Measurements from ENCODE around the gene LTB. TPM values are rescaled to one million over a fixed set of nuclear protein-coding genes. Genes with fewer than 3 reads are reported as not detected.

The LTB gene
- total and polyA plus RNA-seq, 9 of the 15 experiments (the other 6 are each of a cell fraction or from before 2014, with no cell fraction given) = 0.07 to 0.51 TPM; not detected in 7

DNA sequence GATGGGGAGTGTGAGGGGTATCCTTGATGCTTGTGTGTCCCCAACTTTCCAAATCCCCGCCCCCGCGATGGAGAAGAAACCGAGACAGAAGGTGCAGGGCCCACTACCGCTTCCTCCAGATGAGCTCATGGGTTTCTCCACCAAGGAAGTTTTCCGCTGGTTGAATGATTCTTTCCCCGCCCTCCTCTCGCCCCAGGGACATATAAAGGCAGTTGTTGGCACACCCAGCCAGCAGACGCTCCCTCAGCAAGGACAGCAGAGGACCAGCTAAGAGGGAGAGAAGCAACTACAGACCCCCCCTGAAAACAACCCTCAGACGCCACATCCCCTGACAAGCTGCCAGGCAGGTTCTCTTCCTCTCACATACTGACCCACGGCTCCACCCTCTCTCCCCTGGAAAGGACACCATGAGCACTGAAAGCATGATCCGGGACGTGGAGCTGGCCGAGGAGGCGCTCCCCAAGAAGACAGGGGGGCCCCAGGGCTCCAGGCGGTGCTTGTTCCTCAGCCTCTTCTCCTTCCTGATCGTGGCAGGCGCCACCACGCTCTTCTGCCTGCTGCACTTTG is 6.8 kb downstream of the LTB start, which contains the start of gene TNF (continued):
- TF ChIP-seq, protein P1, sequence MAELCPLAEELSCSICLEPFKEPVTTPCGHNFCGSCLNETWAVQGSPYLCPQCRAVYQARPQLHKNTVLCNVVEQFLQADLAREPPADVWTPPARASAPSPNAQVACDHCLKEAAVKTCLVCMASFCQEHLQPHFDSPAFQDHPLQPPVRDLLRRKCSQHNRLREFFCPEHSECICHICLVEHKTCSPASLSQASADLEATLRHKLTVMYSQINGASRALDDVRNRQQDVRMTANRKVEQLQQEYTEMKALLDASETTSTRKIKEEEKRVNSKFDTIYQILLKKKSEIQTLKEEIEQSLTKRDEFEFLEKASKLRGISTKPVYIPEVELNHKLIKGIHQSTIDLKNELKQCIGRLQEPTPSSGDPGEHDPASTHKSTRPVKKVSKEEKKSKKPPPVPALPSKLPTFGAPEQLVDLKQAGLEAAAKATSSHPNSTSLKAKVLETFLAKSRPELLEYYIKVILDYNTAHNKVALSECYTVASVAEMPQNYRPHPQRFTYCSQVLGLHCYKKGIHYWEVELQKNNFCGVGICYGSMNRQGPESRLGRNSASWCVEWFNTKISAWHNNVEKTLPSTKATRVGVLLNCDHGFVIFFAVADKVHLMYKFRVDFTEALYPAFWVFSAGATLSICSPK (IDR thresholded peaks at IDR 0.05; ENCODE audit: borderline replicate concordance) = no peak
- TF ChIP-seq MCM7 (IDR thresholded peaks at IDR 0.05) = no peak

DNA sequence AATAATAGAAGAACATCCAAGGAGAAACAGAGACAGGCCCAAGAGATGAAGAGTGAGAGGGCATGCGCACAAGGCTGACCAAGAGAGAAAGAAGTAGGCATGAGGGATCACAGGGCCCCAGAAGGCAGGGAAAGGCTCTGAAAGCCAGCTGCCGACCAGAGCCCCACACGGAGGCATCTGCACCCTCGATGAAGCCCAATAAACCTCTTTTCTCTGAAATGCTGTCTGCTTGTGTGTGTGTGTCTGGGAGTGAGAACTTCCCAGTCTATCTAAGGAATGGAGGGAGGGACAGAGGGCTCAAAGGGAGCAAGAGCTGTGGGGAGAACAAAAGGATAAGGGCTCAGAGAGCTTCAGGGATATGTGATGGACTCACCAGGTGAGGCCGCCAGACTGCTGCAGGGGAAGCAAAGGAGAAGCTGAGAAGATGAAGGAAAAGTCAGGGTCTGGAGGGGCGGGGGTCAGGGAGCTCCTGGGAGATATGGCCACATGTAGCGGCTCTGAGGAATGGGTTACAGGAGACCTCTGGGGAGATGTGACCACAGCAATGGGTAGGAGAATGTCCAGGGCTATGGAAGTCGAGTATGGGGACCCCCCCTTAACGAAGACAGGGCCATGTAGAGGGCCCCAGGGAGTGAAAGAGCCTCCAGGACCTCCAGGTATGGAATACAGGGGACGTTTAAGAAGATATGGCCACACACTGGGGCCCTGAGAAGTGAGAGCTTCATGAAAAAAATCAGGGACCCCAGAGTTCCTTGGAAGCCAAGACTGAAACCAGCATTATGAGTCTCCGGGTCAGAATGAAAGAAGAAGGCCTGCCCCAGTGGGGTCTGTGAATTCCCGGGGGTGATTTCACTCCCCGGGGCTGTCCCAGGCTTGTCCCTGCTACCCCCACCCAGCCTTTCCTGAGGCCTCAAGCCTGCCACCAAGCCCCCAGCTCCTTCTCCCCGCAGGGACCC is 7.8 kb downstream of the LTB start:
- Histone ChIP-seq H3K9me1 (ENCODE audit: control insufficient read depth, insufficient read depth, low read length) (no peaks in the 10 kb centered on the region), H4K20me1 (replicated peaks; ENCODE audit: control insufficient read depth, insufficient read depth, low read length) (no peaks in the 10 kb centered on the region), H3K4me2 (ENCODE audit: insufficient read depth, low read length) (no peak overlapping the region), H3K27ac (ENCODE audit: extremely low read depth, low read depth, low read length) (no peak overlapping the region), H2AFZ (ENCODE audit: low read depth, low read length) (no peak overlapping the region), H3K36me3 (ENCODE audit: control insufficient read depth, insufficient read depth, low read length) (no peaks in the 10 kb centered on the region), H3K79me2 (ENCODE audit: control insufficient read depth, insufficient read depth, low read length) (no peaks in the 10 kb centered on the region), H3K4me1 (replicated peaks in 1 of 2; ENCODE audit: control insufficient read depth in 2 of 2, insufficient read depth in 2 of 2, low read length in 2 of 2) (peaks cover 0 to 20% of the 10 kb centered on the region in 2 experiments; a peak in 2 of 5 replicates), H3K9me3 (replicated peaks; ENCODE audit: control insufficient read depth, insufficient read depth, low read depth, low read length) (no peaks in the 10 kb centered on the region), H3K4me3 (no peak overlapping the region), H3K27me3 (ENCODE audit: control insufficient read depth in 2 of 2, insufficient read depth in 2 of 2, low read length in 2 of 2) (no peaks in the 10 kb centered on the region), H3K9ac (ENCODE audit: insufficient read depth in 1 of 2, low read depth in 2 of 2, low read length in 2 of 2) (no peak overlapping the region)
- no TSS peak for BruUV-seq (replicated peaks)
- FAIRE-seq (no peak), DNase-seq (ENCODE audit: extremely low read depth in 1 of 4, low spot score in 3 of 4) (no peak), ATAC-seq (peak; percentile 56)
- 29% methylated on average over 14 of the region's 14 CpGs for WGBS (ENCODE audit: insufficient coverage, low coverage, missing lambda C conversion rate)
- POLR2A ChIA-PET = interaction anchor here (0.6 to 2.0 kb wide), 14 partner anchors 9 to 146 kb away, joined by 3 to 10 read pairs (median 4); partner anchors contain the start of genes ATP6V1G2, DDX39B and NCR3
- TF ChIP-seq CREM (IDR thresholded peaks at IDR 0.05; ENCODE audit: low read depth) = no peak
- peak in 1 of 2 experiments; percentile 22; a peak in 1 of 4 replicates for TF ChIP-seq RAD21 (CRISPR knock-in tag; conservative IDR thresholded peaks at IDR 0.05 in 1 of 2, IDR thresholded peaks at IDR 0.05 in 1 of 2)
- TF ChIP-seq, protein P2, sequence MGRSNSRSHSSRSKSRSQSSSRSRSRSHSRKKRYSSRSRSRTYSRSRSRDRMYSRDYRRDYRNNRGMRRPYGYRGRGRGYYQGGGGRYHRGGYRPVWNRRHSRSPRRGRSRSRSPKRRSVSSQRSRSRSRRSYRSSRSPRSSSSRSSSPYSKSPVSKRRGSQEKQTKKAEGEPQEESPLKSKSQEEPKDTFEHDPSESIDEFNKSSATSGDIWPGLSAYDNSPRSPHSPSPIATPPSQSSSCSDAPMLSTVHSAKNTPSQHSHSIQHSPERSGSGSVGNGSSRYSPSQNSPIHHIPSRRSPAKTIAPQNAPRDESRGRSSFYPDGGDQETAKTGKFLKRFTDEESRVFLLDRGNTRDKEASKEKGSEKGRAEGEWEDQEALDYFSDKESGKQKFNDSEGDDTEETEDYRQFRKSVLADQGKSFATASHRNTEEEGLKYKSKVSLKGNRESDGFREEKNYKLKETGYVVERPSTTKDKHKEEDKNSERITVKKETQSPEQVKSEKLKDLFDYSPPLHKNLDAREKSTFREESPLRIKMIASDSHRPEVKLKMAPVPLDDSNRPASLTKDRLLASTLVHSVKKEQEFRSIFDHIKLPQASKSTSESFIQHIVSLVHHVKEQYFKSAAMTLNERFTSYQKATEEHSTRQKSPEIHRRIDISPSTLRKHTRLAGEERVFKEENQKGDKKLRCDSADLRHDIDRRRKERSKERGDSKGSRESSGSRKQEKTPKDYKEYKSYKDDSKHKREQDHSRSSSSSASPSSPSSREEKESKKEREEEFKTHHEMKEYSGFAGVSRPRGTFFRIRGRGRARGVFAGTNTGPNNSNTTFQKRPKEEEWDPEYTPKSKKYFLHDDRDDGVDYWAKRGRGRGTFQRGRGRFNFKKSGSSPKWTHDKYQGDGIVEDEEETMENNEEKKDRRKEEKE (IDR thresholded peaks at IDR 0.05; ENCODE audit: borderline replicate concordance in 1 of 2, control insufficient read depth in 1 of 2, low read depth in 2 of 2, low read length in 1 of 2) = no peak
- TF ChIP-seq, protein P3, sequence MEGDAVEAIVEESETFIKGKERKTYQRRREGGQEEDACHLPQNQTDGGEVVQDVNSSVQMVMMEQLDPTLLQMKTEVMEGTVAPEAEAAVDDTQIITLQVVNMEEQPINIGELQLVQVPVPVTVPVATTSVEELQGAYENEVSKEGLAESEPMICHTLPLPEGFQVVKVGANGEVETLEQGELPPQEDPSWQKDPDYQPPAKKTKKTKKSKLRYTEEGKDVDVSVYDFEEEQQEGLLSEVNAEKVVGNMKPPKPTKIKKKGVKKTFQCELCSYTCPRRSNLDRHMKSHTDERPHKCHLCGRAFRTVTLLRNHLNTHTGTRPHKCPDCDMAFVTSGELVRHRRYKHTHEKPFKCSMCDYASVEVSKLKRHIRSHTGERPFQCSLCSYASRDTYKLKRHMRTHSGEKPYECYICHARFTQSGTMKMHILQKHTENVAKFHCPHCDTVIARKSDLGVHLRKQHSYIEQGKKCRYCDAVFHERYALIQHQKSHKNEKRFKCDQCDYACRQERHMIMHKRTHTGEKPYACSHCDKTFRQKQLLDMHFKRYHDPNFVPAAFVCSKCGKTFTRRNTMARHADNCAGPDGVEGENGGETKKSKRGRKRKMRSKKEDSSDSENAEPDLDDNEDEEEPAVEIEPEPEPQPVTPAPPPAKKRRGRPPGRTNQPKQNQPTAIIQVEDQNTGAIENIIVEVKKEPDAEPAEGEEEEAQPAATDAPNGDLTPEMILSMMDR (IDR thresholded peaks at IDR 0.05 in 2 of 3, conservative IDR thresholded peaks at IDR 0.05 in 1 of 3; ENCODE audit: insufficient read depth in 2 of 3, low read depth in 1 of 3, low read length in 3 of 3) = peak in 2 of 3 experiments; percentile 23 to 39; a peak in 2 of 6 replicates
- 0 out of 2 replicates have a peak, but pooled peaks have one; percentile 9 for TF ChIP-seq ARID2 (IDR thresholded peaks at IDR 0.05)
- in situ Hi-C loops (cut with MboI) = no loop called here
- CTCF ChIA-PET (ENCODE audit: low intra/inter-chr PET ratio) = interaction anchor here (0.7 kb wide), 1 partner anchor 23 kb away, joined by 3 read pairs; no protein-coding TSS in a partner anchor
- intact Hi-C loops (cut with micrococcal nuclease) = no loop called here

All from K562 (cell line).